Common myeloid progenitor, CD34-positive (primary cell): ENCODE data around the gene SACM1L.

Experiments used
- CTCF ChIA-PET: fragments of 350-600 bp; sonication (Branson Sonifier 250); formaldehyde crosslinking; loops from one replicate; lab custom pipeline; 2021; ENCODE audit warnings: antibody characterized with exemption; lab: Charles Lee
- POLR2A ChIA-PET: fragments of 350-600 bp; sonication (Branson Sonifier 250); formaldehyde crosslinking; loops from one replicate; lab custom pipeline; 2021; ENCODE audit warnings: antibody characterized with exemption; lab: Charles Lee
- DNase-seq, 3 donors: peaks; one replicate each; pipeline versions ENCODE4 v3.0.0 to v3.0.0-alpha.2; 2013
- H3K27ac ChIP-seq, 2 experiments: 1 replicate in 1 of 2; 2 replicates in 1 of 2; pipeline ENCODE4 v1.7.0; 2013; ENCODE audit warnings: inconsistent platforms in 2 of 2, low read length in 2 of 2, mild to moderate bottlenecking in 2 of 2, low read depth in 1 of 2, moderate library complexity in 1 of 2; ENCODE audit not compliant: severe bottlenecking in 2 of 2, insufficient read depth in 1 of 2, poor library complexity in 1 of 2
- H3K27me3 ChIP-seq, 5 experiments: replicated peaks in 2 of 5; 1 replicate in 3 of 5; 2 replicates in 2 of 5; pipeline versions ENCODE4 v1.6.1 to v1.7.0; 2013; ENCODE audit warnings: low read length in 4 of 5, mild to moderate bottlenecking in 2 of 5, moderate library complexity in 2 of 5, inconsistent platforms in 1 of 5; ENCODE audit not compliant: insufficient read depth in 5 of 5, control insufficient read depth in 4 of 5
- H3K36me3 ChIP-seq, 4 experiments: 1 replicate in 2 of 4; 2 replicates in 2 of 4; pipeline versions ENCODE4 v1.6.1 to v1.7.0; 2013; ENCODE audit warnings: low read length in 3 of 4, control low read depth in 1 of 4, mild to moderate bottlenecking in 1 of 4; ENCODE audit not compliant: control insufficient read depth in 4 of 4, insufficient read depth in 4 of 4
- H3K4me1 ChIP-seq, 4 experiments: 1 replicate in 3 of 4; 2 replicates in 1 of 4; pipeline versions ENCODE4 v1.6.1 to v1.7.1; 2013; ENCODE audit warnings: low read length in 3 of 4, mild to moderate bottlenecking in 3 of 4, control low read depth in 1 of 4, inconsistent platforms in 1 of 4, moderate library complexity in 1 of 4; ENCODE audit not compliant: control insufficient read depth in 4 of 4, insufficient read depth in 4 of 4; ENCODE audit errors: control extremely low read depth in 1 of 4
- H3K4me3 ChIP-seq, 7 experiments: 1 replicate in 4 of 7; 2 replicates in 3 of 7; pipeline versions ENCODE4 v1.5.1 to v1.7.0; 2013; ENCODE audit warnings: mild to moderate bottlenecking in 7 of 7, low read length in 6 of 7, moderate library complexity in 6 of 7, inconsistent platforms in 2 of 7, low read depth in 2 of 7, control low read depth in 1 of 7; ENCODE audit not compliant: insufficient read depth in 4 of 7, control insufficient read depth in 1 of 7; ENCODE audit errors: extremely low read depth in 1 of 7
- H3K9me3 ChIP-seq, 5 experiments: 1 replicate in 4 of 5; 2 replicates in 1 of 5; pipeline versions ENCODE4 v1.6.1 to v1.7.1; 2013; ENCODE audit warnings: low read length in 4 of 5, mild to moderate bottlenecking in 2 of 5, inconsistent platforms in 1 of 5, low read depth in 1 of 5, moderate library complexity in 1 of 5; ENCODE audit not compliant: control insufficient read depth in 4 of 5, insufficient read depth in 2 of 5; ENCODE audit errors: control extremely low read depth in 1 of 5
- WGBS: methylation state at CpG from one replicate; pipeline ENCODE4 v1.1.5; 2013; ENCODE audit not compliant: insufficient coverage; 5-methylcytosine and 5-hydroxymethylcytosine counted together

The SACM1L gene

GRCh38 chr3:45688194-45688881, 858 bp upstream of the SACM1L start:
- Histone ChIP-seq H3K27me3 (no peaks in the 10 kb centered on the region), H3K36me3 (peaks cover 0 to 16% (median under 1%) of the 10 kb centered on the region in 4 experiments), H3K9me3 (no peaks in the 10 kb centered on the region), H3K27ac (peak overlapping the region; percentile 46 to 82), H3K4me1 (peaks cover 29 to 40% (median 35%) of the 10 kb centered on the region in 4 experiments), H3K4me3 (peak overlapping the region; percentile 78 to 96 (median 91))
- CTCF ChIA-PET = interaction anchor here (1.2 to 2.7 kb wide), 4 partner anchors 14 to 28 kb away, joined by 4 to 10 read pairs (median 7); no protein-coding TSS in a partner anchor
- peak in 1 of 3 donors; percentile 42 for DNase-seq
- POLR2A ChIA-PET = interaction anchor here (2.6 kb wide), 1 partner anchor 15 kb away, joined by 10 read pairs; no protein-coding TSS in a partner anchor
- 0% methylated on average over 35 of the region's 35 CpGs for WGBS

GRCh38 chr3:45689787-45690145, 570 bp downstream of the SACM1L start:
- peaks cover 36 to 55% (median 49%) of the 10 kb centered on the region in 4 experiments for H3K4me1 ChIP-seq
- peak overlapping the region; percentile 85 to 96 (median 88) for H3K4me3 ChIP-seq
- 0% methylated on average over 2 of the region's 8 CpGs for WGBS
- POLR2A ChIA-PET = interaction anchor here (0.5 to 2.6 kb wide), 3 partner anchors 14 to 848 kb away, joined by 3 to 10 read pairs (median 3); no protein-coding TSS in a partner anchor
- H3K36me3 ChIP-seq = peaks cover 0 to 21% (median under 1%) of the 10 kb centered on the region in 4 experiments
- DNase-seq = no peak
- H3K27ac ChIP-seq = peak overlapping the region; percentile 85 to 96
- CTCF ChIA-PET = interaction anchor here (0.7 to 2.7 kb wide), 10 partner anchors 12 to 182 kb away, joined by 3 to 10 read pairs (median 3); no protein-coding TSS in a partner anchor
- no peaks in the 10 kb centered on the region for H3K9me3 ChIP-seq
- H3K27me3 ChIP-seq = no peaks in the 10 kb centered on the region

GRCh38 chr3:45690336-45691035, 1.3 kb downstream of the SACM1L start:
- Histone ChIP-seq H3K9me3 (no peaks in the 10 kb centered on the region), H3K4me1 (peaks cover 39 to 59% (median 52%) of the 10 kb centered on the region in 4 experiments), H3K27ac (peak overlapping the region; percentile 85 to 96), H3K4me3 (peak overlapping the region in 6 of 7 experiments; percentile 85 to 96 (median 90)), H3K36me3 (peaks cover 0 to 25% (median under 1%) of the 10 kb centered on the region in 4 experiments), H3K27me3 (no peaks in the 10 kb centered on the region)
- DNase-seq = peak in 2 of 3 donors; percentile 25 to 73
- CTCF ChIA-PET = interaction anchor here (0.7 to 2.7 kb wide), 13 partner anchors 9 to 183 kb away, joined by 3 to 10 read pairs (median 3); no protein-coding TSS in a partner anchor
- POLR2A ChIA-PET = interaction anchor here (0.5 to 2.6 kb wide), 2 partner anchors 13 to 41 kb away, joined by 3 to 10 read pairs; no protein-coding TSS in a partner anchor
- WGBS = 0% methylated on average over 1 of the region's 4 CpGs

- H3K27me3 ChIP-seq = no peaks in the 10 kb centered on the region
- H3K4me1 ChIP-seq = peaks cover 39 to 60% (median 54%) of the 10 kb centered on the region in 4 experiments
- peaks cover 0 to 32% (median 4%) of the 10 kb centered on the region in 4 experiments for H3K36me3 ChIP-seq
- 100% methylated on average over 2 of the region's 2 CpGs for WGBS
- DNase-seq = no peak
- H3K9me3 ChIP-seq = no peaks in the 10 kb centered on the region
- peak overlapping the region in 1 of 2 experiments; percentile 96 for H3K27ac ChIP-seq
- CTCF ChIA-PET = interaction anchor here (1.3 kb wide), 1 partner anchor 53 kb away, joined by 3 read pairs; no protein-coding TSS in a partner anchor
- peak overlapping the region in 5 of 7 experiments; percentile 10 to 94 (median 87) for H3K4me3 ChIP-seq
- POLR2A ChIA-PET = no interaction called here
These were observed 2.6 kb downstream of the SACM1L start for GRCh38 chr3:45691842-45692241.

GRCh38 chr3:45692866-45693265, 3.7 kb downstream of the SACM1L start:
- POLR2A ChIA-PET = no interaction called here
- no peak for DNase-seq
- CTCF ChIA-PET = interaction anchor here (1.2 to 3.2 kb wide), 4 partner anchors 12 to 42 kb away, joined by 3 to 28 read pairs (median 6); no protein-coding TSS in a partner anchor
- H3K4me1 ChIP-seq = peaks cover 39 to 63% (median 54%) of the 10 kb centered on the region in 4 experiments
- H3K27ac ChIP-seq = peak overlapping the region; percentile 8 to 85
- H3K36me3 ChIP-seq = peaks cover 0 to 32% (median 4%) of the 10 kb centered on the region in 4 experiments
- H3K4me3 ChIP-seq = no peak overlapping the region
- H3K9me3 ChIP-seq = no peaks in the 10 kb centered on the region
- WGBS = 100% methylated on average over 1 of the region's 3 CpGs
- H3K27me3 ChIP-seq = no peaks in the 10 kb centered on the region

- peaks cover 39 to 59% (median 50%) of the 10 kb centered on the region in 4 experiments for H3K4me1 ChIP-seq
- H3K27ac ChIP-seq = peak overlapping the region; percentile 76 to 85
These were observed 4.8 kb downstream of the SACM1L start for GRCh38 chr3:45693941-45694521.

More at GRCh38 chr3:45693941-45694521, 4.8 kb downstream of the SACM1L start:
- Histone ChIP-seq H3K4me3 (peak overlapping the region in 3 of 7 experiments; percentile 30 to 63 (median 54)), H3K9me3 (no peaks in the 10 kb centered on the region), H3K27me3 (no peaks in the 10 kb centered on the region), H3K36me3 (peaks cover 0 to 36% (median 5%) of the 10 kb centered on the region in 4 experiments)
- ChIA-PET CTCF (interaction anchor here (0.7 to 3.2 kb wide), 9 partner anchors 11 to 41 kb away, joined by 3 to 28 read pairs (median 4); no protein-coding TSS in a partner anchor), POLR2A (no interaction called here)
- peak; percentile 73 to 83 (median 78) for DNase-seq
- WGBS = no CpG with 5 or more reads among the region's 3 CpGs
